ENCODE data around the gene PTPN23.

DNA sequence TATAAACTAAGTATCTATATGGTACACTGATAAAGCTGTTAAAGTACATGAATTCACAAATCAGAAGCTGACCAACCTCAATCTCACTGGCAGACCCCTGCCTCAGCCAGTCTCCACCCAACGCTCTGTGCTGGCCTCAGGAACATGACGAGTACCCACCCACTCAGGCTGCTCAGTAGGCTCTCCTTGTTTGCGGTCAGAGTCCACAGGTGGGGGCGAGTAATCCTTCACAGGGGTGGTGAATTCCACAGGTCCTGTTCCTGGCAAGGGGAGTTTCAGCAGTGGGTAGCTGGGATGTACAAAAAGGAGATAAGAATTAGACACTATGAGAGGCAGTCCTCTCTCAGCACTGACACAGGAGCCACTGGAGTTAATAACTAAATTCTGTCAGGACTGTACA lies 54.0 kb downstream of the PTPN23 start:
- TF ChIP-seq POLR2AphosphoS5 (IDR thresholded peaks at IDR 0.05; ENCODE audit: low read depth): no peak
- TF ChIP-seq, protein P1, sequence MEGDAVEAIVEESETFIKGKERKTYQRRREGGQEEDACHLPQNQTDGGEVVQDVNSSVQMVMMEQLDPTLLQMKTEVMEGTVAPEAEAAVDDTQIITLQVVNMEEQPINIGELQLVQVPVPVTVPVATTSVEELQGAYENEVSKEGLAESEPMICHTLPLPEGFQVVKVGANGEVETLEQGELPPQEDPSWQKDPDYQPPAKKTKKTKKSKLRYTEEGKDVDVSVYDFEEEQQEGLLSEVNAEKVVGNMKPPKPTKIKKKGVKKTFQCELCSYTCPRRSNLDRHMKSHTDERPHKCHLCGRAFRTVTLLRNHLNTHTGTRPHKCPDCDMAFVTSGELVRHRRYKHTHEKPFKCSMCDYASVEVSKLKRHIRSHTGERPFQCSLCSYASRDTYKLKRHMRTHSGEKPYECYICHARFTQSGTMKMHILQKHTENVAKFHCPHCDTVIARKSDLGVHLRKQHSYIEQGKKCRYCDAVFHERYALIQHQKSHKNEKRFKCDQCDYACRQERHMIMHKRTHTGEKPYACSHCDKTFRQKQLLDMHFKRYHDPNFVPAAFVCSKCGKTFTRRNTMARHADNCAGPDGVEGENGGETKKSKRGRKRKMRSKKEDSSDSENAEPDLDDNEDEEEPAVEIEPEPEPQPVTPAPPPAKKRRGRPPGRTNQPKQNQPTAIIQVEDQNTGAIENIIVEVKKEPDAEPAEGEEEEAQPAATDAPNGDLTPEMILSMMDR (conservative IDR thresholded peaks at IDR 0.05; ENCODE audit: low read depth in 2 of 2): no peak
- TF ChIP-seq ZNF114 (CRISPR knock-in tag; IDR thresholded peaks at IDR 0.05): no peak

Measured in GM23338 (cell line).